SU-DHL-6 (cell line): ENCODE measurements around the gene DAAM2.

ENCODE experiments used
- H2AFZ ChIP-seq: fragments of 200-600 bp; sonication (generic); 2 replicates; pipeline ENCODE4 v1.6.1; 2014; ENCODE audit warnings: low read depth, mild to moderate bottlenecking, moderate library complexity, mixed read lengths, antibody characterized with exemption, low read length; ENCODE audit not compliant: severe bottlenecking
- H3F3A ChIP-seq: fragments of 200-600 bp; shearing (Covaris generic); 2 replicates; pipeline ENCODE4 v1.6.0; 2016; ENCODE audit warnings: antibody characterized with exemption, mild to moderate bottlenecking; ENCODE audit not compliant: insufficient read depth
- H3K27ac ChIP-seq: fragments of 200-600 bp; sonication (generic); 2 replicates; pipeline ENCODE4 v1.5.1; 2016; ENCODE audit warnings: low read depth, mild to moderate bottlenecking, low read length, moderate library complexity, mixed read lengths
- H3K27me3 ChIP-seq: fragments of 200-600 bp; sonication (generic), shearing (Covaris generic); 2 replicates; pipeline ENCODE4 v1.6.0; 2014; ENCODE audit warnings: mild to moderate bottlenecking, low read length
- H3K36me3 ChIP-seq: fragments of 200-600 bp; sonication (generic); 2 replicates; pipeline ENCODE4 v1.6.1; 2014; ENCODE audit warnings: mild to moderate bottlenecking, low read length, mixed read lengths
- H3K4me2 ChIP-seq: fragments of 300-600, 200-600 bp; shearing (Covaris generic), sonication (generic); 2 replicates; pipeline ENCODE4 v1.6.0; 2014; ENCODE audit warnings: low read length, low read depth, mild to moderate bottlenecking; ENCODE audit not compliant: poor library complexity, severe bottlenecking
- H3K4me3 ChIP-seq: fragments of 200-600 bp; sonication (generic); 2 replicates; pipeline ENCODE4 v1.5.1; 2014; ENCODE audit warnings: antibody characterized with exemption, low read length, mild to moderate bottlenecking, mixed read lengths; ENCODE audit not compliant: insufficient read depth, poor library complexity, severe bottlenecking
- H3K79me2 ChIP-seq: fragments of 200-600 bp; sonication (generic); 2 replicates; pipeline ENCODE4 v1.6.1; 2014; ENCODE audit warnings: mild to moderate bottlenecking, low read length, moderate library complexity; ENCODE audit not compliant: insufficient read depth
- H3K9ac ChIP-seq: fragments of 200-600 bp; sonication (generic); 2 replicates; pipeline ENCODE4 v1.7.0; 2014; ENCODE audit warnings: mild to moderate bottlenecking, low read length
- H3K9me2 ChIP-seq: fragments of 200-600 bp; sonication (generic); replicated peaks from 2 replicates; pipeline ENCODE4 v1.6.1; 2014; ENCODE audit warnings: low read length; ENCODE audit not compliant: insufficient read depth
- H3K9me3 ChIP-seq: fragments of 200-600 bp; sonication (generic); 2 replicates; pipeline ENCODE4 v1.6.1; 2014; ENCODE audit warnings: low read length, mixed read lengths; ENCODE audit not compliant: insufficient read depth
- H4K20me1 ChIP-seq: fragments of 200-600 bp; sonication (generic); 2 replicates; pipeline ENCODE4 v1.6.1; 2014; ENCODE audit warnings: low read depth, mild to moderate bottlenecking, antibody characterized with exemption, low read length, moderate library complexity, mixed read lengths
- EZH2phosphoT487 ChIP-seq: fragments of 200-600 bp; sonication (generic), shearing (Covaris generic); conservative IDR thresholded peaks from 2 replicates; pipeline ENCODE4 v1.6.1; 2018; ENCODE audit warnings: mild to moderate bottlenecking, antibody characterized with exemption, low read length, moderate library complexity, mixed read lengths
- TF ChIP-seq, protein P1 (sequence below): fragments of 200-600 bp; sonication (generic); IDR thresholded peaks from one replicate; pipeline ENCODE4 v1.5.1; 2017; ENCODE audit warnings: antibody characterized with exemption, mild to moderate bottlenecking, low read length, moderate library complexity; ENCODE audit not compliant: insufficient read depth, poor library complexity, severe bottlenecking

The DAAM2 gene

DNA sequence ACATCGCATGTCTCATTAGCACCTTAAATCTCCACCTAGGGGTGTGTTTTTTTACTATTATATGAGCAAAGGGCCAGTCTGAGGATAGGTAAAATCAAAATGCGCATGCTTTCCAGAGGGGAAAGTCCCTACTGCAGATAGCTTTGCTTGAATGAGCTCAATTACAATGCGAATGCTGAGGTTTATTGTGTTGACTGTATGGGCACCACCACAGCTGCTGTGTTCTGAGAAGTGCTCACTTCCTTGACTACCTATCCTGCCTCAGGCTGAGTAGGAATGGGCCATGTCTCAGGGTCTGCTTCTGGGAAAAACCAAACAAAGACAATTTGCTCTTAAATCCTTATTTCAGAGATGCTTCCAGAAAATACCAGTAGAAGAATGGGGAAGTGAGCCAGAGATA lies 105.5 kb downstream of the DAAM2 start:
- H3K79me2 ChIP-seq = no peaks in the 10 kb centered on the region
- no peaks in the 10 kb centered on the region for H3F3A ChIP-seq
- no peak overlapping the region for H3K27ac ChIP-seq
- H4K20me1 ChIP-seq = no peaks in the 10 kb centered on the region
- no peaks in the 10 kb centered on the region for H3K27me3 ChIP-seq
- H3K36me3 ChIP-seq = no peaks in the 10 kb centered on the region
- TF ChIP-seq, protein P1, sequence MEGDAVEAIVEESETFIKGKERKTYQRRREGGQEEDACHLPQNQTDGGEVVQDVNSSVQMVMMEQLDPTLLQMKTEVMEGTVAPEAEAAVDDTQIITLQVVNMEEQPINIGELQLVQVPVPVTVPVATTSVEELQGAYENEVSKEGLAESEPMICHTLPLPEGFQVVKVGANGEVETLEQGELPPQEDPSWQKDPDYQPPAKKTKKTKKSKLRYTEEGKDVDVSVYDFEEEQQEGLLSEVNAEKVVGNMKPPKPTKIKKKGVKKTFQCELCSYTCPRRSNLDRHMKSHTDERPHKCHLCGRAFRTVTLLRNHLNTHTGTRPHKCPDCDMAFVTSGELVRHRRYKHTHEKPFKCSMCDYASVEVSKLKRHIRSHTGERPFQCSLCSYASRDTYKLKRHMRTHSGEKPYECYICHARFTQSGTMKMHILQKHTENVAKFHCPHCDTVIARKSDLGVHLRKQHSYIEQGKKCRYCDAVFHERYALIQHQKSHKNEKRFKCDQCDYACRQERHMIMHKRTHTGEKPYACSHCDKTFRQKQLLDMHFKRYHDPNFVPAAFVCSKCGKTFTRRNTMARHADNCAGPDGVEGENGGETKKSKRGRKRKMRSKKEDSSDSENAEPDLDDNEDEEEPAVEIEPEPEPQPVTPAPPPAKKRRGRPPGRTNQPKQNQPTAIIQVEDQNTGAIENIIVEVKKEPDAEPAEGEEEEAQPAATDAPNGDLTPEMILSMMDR = no peak
- no peak for TF ChIP-seq EZH2phosphoT487
- H3K9ac ChIP-seq = no peak overlapping the region
- no peak overlapping the region for H2AFZ ChIP-seq
- H3K4me3 ChIP-seq = no peak overlapping the region
- no peaks in the 10 kb centered on the region for H3K9me2 ChIP-seq
- H3K9me3 ChIP-seq = no peaks in the 10 kb centered on the region
- H3K4me2 ChIP-seq = no peak overlapping the region

DNA sequence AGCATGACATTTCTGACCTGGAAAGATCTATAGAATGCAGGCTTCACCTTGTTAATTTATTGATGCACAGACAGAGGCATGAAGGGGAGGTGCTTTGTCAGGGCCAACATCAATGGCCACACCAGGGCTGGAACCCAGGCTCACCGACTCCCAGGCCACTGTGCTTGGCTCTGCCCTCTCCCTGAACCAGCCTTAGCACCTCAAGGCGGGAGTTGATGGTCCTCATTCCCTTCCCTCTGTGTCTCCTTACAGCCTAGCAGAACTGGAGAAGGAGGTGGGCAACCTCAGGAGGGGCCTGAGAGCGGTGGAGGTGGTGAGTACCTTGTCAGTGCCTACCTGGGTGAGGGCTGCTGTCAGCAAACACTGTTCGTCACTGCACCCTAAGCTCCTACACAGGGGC lies 106.4 kb downstream of the DAAM2 start:
- Histone ChIP-seq H3K4me3 (no peak overlapping the region), H2AFZ (no peak overlapping the region), H3K27ac (no peak overlapping the region), H3K79me2 (no peaks in the 10 kb centered on the region), H3F3A (no peaks in the 10 kb centered on the region), H3K9ac (no peak overlapping the region), H3K36me3 (no peaks in the 10 kb centered on the region), H3K9me2 (no peaks in the 10 kb centered on the region), H3K27me3 (no peaks in the 10 kb centered on the region), H3K4me2 (no peak overlapping the region), H4K20me1 (no peaks in the 10 kb centered on the region), H3K9me3 (no peaks in the 10 kb centered on the region)
- TF ChIP-seq, protein P1 = no peak
- TF ChIP-seq EZH2phosphoT487 = no peak

DNA sequence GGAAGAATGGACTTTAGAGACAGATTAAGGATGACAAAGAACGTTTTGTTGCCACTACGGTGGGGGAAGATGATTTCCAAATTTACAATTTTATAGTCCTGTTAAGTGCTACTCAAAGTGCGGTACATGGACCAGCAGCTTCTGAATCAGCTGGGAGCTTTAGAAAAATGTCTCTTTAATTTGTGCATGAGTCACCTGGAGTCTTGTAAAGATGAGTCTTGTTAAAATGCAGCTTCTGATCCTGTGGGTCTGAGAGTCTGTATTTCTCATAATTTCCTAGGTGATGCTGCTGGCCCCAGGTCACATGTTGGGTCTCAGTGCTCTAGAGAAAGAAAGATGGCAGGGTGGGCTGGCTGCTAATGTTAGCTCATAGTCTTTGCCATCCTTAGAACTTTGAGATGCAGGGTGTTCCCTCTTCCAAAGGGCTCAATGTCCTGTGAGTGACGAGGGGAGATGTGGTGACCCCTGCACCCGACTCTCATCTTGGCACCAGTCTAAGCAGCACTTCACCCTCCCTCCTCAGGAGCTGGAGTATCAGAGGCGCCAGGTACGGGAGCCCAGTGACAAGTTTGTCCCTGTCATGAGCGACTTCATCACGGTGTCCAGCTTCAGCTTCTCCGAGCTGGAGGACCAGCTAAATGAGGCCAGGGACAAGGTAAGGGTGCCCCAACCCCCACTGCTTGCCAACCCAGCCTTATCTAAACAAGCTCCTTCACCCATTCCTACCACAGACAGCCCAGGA lies 107.5 kb downstream of the DAAM2 start:
- no peak overlapping the region for H3K4me2 ChIP-seq
- H4K20me1 ChIP-seq = no peaks in the 10 kb centered on the region
- H3K4me3 ChIP-seq = no peak overlapping the region
- no peak overlapping the region for H2AFZ ChIP-seq
- no peaks in the 10 kb centered on the region for H3K9me3 ChIP-seq
- H3K9ac ChIP-seq = no peak overlapping the region
- no peaks in the 10 kb centered on the region for H3K9me2 ChIP-seq
- no peaks in the 10 kb centered on the region for H3K36me3 ChIP-seq
- no peak overlapping the region for H3K27ac ChIP-seq
- H3F3A ChIP-seq = no peaks in the 10 kb centered on the region
- H3K79me2 ChIP-seq = no peaks in the 10 kb centered on the region
- TF ChIP-seq, protein P1 = no peak
- TF ChIP-seq EZH2phosphoT487 = no peak
- no peaks in the 10 kb centered on the region for H3K27me3 ChIP-seq
